Ishikawa (cell line): ENCODE data around the gene PITPNC1.

Experiments used
- REST ChIP-seq: IDR thresholded peaks from 2 replicates; pipeline ENCODE4 v1.6.1; 2012; ENCODE audit warnings: low read depth, mild to moderate bottlenecking
- TAF1 ChIP-seq: IDR thresholded peaks from 2 replicates; pipeline ENCODE4 v1.6.1; 2012; ENCODE audit warnings: low read depth, mild to moderate bottlenecking
- YY1 ChIP-seq: IDR thresholded peaks from 2 replicates; pipeline ENCODE4 v1.6.1; 2012; ENCODE audit warnings: low read depth

GRCh38 chr17:67519801-67520251, 142.7 kb downstream of the PITPNC1 start:
- TF ChIP-seq YY1 (no peak), REST (no peak), TAF1 (no peak)
